ENCODE data around the gene RALGPS1.

RALGPS1 gene

GRCh38 chr9:127192744-127193143 is 278.2 kb downstream of the RALGPS1 start:
- DNase-seq (ENCODE audit: low spot score) = no peak
- in situ Hi-C loops (cut with MboI; ENCODE audit: low pct_unique_long_range_greater_than_20kb, low sequenced_read_pairs, unreplicated experiment) = loop anchor here (10.0 kb wide), 1 partner anchor 228 kb away; no protein-coding TSS in a partner anchor
- TF ChIP-seq CTCF (IDR thresholded peaks at IDR 0.05; ENCODE audit: extremely low read depth, insufficient read depth, missing control alignments) = no peak

- in situ Hi-C loops (cut with MboI; ENCODE audit: low pct_unique_long_range_greater_than_20kb, low sequenced_read_pairs, unreplicated experiment) = loop anchor here (10.0 kb wide), 1 partner anchor 229 kb away; no protein-coding TSS in a partner anchor
- DNase-seq (ENCODE audit: low spot score) = no peak
- TF ChIP-seq CTCF (IDR thresholded peaks at IDR 0.05; ENCODE audit: extremely low read depth, insufficient read depth, missing control alignments) = no peak
Observed at GRCh38 chr9:127193483-127193882, 278.9 kb downstream of the RALGPS1 start.

GRCh38 chr9:127194881-127195713 is 280.5 kb downstream of the RALGPS1 start:
- no peak for DNase-seq (ENCODE audit: low spot score)
- no peak for TF ChIP-seq CTCF (IDR thresholded peaks at IDR 0.05; ENCODE audit: extremely low read depth, insufficient read depth, missing control alignments)
- in situ Hi-C loops (cut with MboI; ENCODE audit: low pct_unique_long_range_greater_than_20kb, low sequenced_read_pairs, unreplicated experiment) = loop anchor here (10.0 kb wide), 1 partner anchor 230 kb away; no protein-coding TSS in a partner anchor

- in situ Hi-C loops (cut with MboI; ENCODE audit: low pct_unique_long_range_greater_than_20kb, low sequenced_read_pairs, unreplicated experiment) = loop anchor here (10.0 kb wide), 1 partner anchor 231 kb away; no protein-coding TSS in a partner anchor
- no peak for TF ChIP-seq CTCF (IDR thresholded peaks at IDR 0.05; ENCODE audit: extremely low read depth, insufficient read depth, missing control alignments)
Observed at GRCh38 chr9:127195976-127196825, 281.6 kb downstream of the RALGPS1 start.

GRCh38 chr9:127196826-127197145 is 282.2 kb downstream of the RALGPS1 start:
- TF ChIP-seq CTCF (IDR thresholded peaks at IDR 0.05; ENCODE audit: extremely low read depth, insufficient read depth, missing control alignments) = no peak
- in situ Hi-C loops (cut with MboI; ENCODE audit: low pct_unique_long_range_greater_than_20kb, low sequenced_read_pairs, unreplicated experiment) = loop anchor here (10.0 kb wide), 1 partner anchor 232 kb away; no protein-coding TSS in a partner anchor
- no peak for DNase-seq (ENCODE audit: low spot score)

More at GRCh38 chr9:127195976-127196825, 281.6 kb downstream of the RALGPS1 start:
- DNase-seq (ENCODE audit: low spot score) = no peak

GRCh38 chr9:127197186-127197860 is 282.7 kb downstream of the RALGPS1 start:
- TF ChIP-seq CTCF (IDR thresholded peaks at IDR 0.05; ENCODE audit: extremely low read depth, insufficient read depth, missing control alignments) = no peak
- in situ Hi-C loops (cut with MboI; ENCODE audit: low pct_unique_long_range_greater_than_20kb, low sequenced_read_pairs, unreplicated experiment) = loop anchor here (10.0 kb wide), 1 partner anchor 233 kb away; no protein-coding TSS in a partner anchor
- DNase-seq (ENCODE audit: low spot score) = no peak
